Gastrocnemius medialis (tissue), 4 donors: ENCODE data around the gene DMAC2L.

Source experiments
- CTCF ChIP-seq, 5 experiments: fragments of 450-650 bp in 3 of 5; fragments of 200-600 bp in 2 of 5; sonication (generic) in 2 of 5; IDR thresholded peaks in 4 of 5; conservative IDR thresholded peaks in 1 of 5; 1 replicate in 4 of 5; 2 replicates in 1 of 5; pipeline ENCODE4 v1.5.1; 2016 to 2019; ENCODE audit warnings: antibody characterized with exemption in 5 of 5, mild to moderate bottlenecking in 3 of 5, moderate library complexity in 3 of 5
- POLR2A ChIP-seq, 2 donors: fragments of 450-650 bp; IDR thresholded peaks; one replicate each; pipeline ENCODE4 v1.6.1; 2017; ENCODE audit warnings: antibody characterized with exemption in 2 of 2, mild to moderate bottlenecking in 2 of 2, moderate library complexity in 2 of 2

DNA sequence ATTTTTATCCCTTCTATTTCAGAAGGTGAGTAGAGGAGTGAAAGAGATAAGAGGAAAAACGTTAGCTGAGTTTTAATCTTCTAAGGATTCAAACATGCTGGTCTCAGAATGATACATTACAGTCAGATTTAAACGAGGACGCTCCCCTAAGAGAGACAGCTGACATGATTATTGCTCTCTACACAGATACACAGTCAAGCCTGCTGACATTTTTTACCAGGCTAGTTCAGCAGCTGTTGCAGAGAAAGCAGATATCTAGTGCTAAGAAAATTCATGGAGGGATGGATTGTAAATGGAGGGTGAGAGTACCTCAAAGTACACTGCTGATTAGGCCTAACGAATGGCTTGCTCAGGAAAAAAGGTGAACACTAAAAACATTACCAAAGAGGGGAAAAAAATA, 48.8 kb upstream of the DMAC2L start:
- TF ChIP-seq CTCF (IDR thresholded peaks at IDR 0.05 in 4 of 5, conservative IDR thresholded peaks at IDR 0.05 in 1 of 5) (no peak), POLR2A (IDR thresholded peaks at IDR 0.05) (no peak)
